ENCODE data around the gene GLS.

- TF ChIP-seq POLR2A (IDR thresholded peaks at IDR 0.05) (no peak), CTCF (IDR thresholded peaks at IDR 0.05) (no peak)
Measured at GRCh38 chr2:190835303-190835930, 45.2 kb upstream of the GLS start.

Measured in thyroid gland (tissue), 4 donors.